CD4-positive, alpha-beta T cell treated with Interleukin-1 beta for 1 hour (primary cell): ENCODE measurements around the gene TAF11.
"Not testable (repeated sequence)": the region's sequence is repeated elsewhere in the genome, so short reads cannot be mapped to it uniquely, and the experiment has no call there.

Source experiments
- DNase-seq, 2 donors: peaks; one replicate each; pipeline ENCODE4 v3.0.0-alpha.2; 2020 to 2022

The TAF11 gene, protein sequence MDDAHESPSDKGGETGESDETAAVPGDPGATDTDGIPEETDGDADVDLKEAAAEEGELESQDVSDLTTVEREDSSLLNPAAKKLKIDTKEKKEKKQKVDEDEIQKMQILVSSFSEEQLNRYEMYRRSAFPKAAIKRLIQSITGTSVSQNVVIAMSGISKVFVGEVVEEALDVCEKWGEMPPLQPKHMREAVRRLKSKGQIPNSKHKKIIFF

GRCh38 chr6:34887753-34888513 lies at the start of gene TAF11:
Gene TAF11, minus strand, starts transcription at chr6:34888042. Its CDS starts 85 bp downstream, at chr6:34887957.
- DNase-seq: peak; percentile 89 to 90

DNA sequence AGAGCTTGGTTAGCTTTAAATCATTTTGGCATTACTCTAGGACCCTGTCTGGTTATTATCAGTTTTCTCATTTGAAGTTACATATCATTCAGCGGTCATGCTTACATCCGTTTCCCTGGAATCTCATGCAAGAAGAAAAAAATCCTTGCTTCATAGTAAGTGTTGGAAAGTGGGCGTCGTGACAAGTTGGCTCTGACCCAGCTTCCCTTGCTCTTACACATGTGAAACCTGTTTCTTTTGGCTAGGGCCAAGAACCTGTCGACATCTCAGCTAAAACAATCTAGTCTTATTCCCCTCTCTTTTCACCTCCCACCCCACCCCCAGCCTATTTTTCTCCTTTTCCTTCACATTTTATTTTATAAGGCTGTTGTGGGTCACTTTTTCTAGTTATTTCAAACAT lies 46.7 kb upstream of the TAF11 start:
- no peak for DNase-seq

DNA sequence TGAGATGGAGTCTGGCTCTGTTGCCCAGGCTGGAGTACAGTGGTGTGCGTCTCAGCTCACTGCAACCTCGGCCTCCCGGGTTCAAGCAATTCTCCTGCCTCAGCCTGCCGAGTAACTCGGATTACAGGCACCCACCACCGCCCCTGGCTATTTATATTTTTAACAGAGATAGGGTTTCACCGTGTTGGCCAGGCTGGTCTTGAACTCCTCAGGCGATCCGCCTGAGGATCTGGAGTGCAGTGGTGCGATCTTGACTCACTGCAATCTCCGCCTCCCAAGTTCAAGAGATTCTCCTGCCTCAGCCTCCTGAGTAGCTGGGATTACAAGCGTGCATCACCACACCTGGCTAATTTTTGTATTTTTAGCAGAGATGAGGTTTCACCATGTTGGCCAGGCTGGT lies 44.4 kb upstream of the TAF11 start:
- DNase-seq: not testable (repeated sequence)

DNA sequence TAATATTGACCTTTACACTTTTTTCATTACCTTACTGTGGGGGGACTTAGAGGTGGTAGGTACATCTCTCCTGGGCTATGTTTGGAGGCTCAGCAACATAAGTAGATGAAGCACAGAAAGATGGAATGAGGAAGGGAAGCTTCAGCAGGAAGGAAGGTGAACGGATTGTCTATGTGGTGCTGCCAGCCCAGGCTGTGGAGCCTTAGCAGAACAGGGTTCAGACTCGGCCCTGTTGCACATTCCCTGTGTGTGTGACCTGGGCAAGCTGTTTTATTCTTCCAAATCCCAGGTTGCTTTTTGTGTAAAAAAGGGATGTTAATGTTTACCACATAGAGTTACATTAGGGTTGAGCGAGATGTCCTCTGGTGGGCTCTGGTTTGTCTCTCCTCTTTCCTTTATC lies 42.4 kb upstream of the TAF11 start:
- no peak for DNase-seq

GRCh38 chr6:34929241-34929978 lies 41.6 kb upstream of the TAF11 start:
- DNase-seq: no peak

GRCh38 chr6:34928695-34929094 lies 40.9 kb upstream of the TAF11 start:
- no peak for DNase-seq

DNA sequence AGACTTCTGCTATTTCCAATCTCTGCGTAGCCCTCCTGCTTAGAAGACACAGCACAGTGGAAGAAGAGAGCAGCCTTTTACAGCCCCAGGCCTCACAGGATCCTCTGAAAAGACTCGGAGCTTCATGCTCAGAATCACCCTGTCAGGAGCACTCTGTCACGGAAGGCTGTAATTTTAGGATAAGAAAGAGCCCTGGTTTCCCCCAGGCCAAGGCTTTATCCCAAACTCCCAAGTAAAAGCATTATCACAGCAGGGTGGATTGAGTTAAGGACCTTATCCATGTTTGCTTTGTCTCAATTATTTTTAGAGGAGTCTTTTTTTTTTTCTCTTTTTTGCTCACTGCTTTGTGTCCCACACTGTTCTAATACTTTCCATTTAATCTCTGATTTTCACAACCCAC lies 40.4 kb upstream of the TAF11 start:
- DNase-seq: no peak

- DNase-seq: no peak
Observed at GRCh38 chr6:34926655-34927054, 38.8 kb upstream of the TAF11 start.

- no peak for DNase-seq
Observed at GRCh38 chr6:34924831-34925625, 37.2 kb upstream of the TAF11 start.

DNA sequence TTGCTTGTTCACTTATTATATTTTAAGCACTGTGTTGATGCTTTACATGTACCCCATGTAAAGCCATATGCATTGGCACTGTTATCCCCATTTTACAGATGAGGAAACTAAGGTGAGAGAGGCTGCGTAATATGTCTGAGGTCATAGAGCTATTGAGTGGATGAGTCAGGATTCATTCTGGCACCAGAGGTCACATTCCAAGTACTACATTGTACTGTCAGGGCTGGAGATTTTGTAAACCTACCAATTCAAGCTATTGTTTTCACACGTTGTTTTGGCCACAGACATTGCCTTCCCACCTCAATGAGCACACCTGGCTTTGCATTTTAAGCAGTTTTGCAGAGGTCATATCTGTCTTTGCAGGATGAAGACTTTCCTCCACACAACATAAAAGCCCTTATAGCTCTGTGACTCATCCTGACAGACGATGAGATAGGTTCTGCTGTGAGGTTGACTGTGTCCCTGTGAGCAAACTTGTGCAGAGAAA lies 34.4 kb upstream of the TAF11 start:
- DNase-seq: no peak

DNA sequence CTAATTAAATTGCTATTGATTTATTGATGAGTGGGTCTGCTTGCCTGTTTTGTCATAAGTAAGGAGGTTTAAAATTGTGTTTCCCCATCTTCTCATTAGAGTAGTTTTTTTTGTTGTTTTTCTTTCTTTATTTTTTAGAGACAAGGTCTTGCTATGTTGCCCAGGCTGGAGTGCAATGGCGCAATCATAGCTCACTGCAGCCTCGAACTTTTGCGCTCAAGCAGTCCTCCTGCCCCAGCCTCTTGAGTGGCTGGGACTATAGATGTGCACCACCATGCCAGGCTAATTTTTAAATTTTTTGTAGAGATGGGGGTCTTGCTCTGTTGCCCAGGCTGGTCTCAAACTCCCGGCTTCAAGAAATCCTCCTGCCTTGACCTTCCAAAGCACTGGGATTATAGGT lies 32.3 kb upstream of the TAF11 start:
- no peak for DNase-seq

- DNase-seq: no peak
Observed at GRCh38 chr6:34919651-34920050, 31.8 kb upstream of the TAF11 start.

DNA sequence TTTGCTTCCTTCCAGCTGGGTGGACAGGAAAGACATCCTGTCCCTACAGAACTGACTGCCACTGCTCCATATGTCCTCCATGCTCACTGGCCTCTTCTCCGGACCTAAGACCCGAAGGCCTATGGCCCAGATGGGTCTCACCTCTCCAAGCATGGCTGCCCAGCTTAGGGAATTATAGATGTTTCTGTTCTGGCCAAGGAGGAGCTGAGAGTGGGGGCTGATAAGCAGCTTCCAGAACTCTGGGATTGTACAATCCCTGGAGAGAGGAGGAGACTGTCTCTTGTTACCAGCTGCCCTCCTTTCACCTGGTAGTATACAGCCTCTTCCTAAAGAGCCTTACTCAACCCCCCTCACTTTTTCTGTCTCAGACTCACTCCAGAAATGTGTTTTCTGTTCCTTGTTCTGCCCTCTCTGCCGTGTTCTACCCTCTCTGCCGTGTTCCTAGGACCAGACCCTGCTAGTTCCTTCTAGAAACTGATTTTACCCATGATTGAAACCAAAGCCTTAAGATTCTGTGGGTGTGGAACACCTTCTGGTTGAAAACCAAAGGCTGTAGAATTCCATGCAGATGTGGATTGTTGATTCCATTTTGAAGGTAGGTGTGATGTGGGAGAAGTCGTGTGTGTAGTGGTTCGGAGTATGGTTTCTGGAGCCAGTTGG lies 29.9 kb upstream of the TAF11 start:
- DNase-seq: no peak

GRCh38 chr6:34916348-34916967 lies 28.6 kb upstream of the TAF11 start:
- DNase-seq: no peak

GRCh38 chr6:34914358-34914757 lies 26.5 kb upstream of the TAF11 start:
- no peak for DNase-seq

DNA sequence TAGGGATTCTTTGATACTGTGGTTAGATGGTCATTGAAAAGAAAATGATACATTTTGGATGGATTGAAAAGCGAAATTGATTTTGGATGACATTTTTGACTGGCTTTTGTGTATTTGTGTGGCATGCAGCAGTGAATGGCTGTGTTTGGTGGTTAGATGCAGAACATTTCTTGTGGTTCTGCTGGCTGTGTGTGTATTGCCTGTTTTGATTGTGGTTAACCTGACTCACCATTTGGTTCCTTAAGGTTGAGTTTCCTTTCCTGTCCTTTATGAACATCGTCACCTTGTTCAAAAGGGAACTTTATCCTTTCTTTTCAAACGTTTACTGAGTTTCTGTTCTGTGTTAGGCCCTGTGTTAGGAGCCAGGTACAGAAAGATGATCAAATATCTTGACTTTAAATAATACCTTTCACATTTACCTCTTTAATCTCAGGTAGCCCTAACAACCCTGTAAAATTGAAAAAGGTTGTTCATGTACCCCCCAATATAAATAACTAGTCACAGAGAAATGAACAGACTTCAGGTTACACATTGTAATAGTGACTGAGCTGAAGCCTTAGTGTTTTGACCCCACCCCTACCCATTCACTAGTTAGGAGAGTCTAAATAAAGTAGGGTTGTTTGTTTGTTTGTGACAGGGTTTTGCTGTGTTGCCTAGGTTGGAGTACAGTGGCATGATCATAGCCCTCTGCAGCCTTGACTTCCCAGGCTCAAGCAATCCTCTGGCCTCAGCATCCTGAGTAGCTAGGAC lies 25.0 kb upstream of the TAF11 start:
- DNase-seq: peak; percentile 2 to 43

GRCh38 chr6:34911822-34912221 lies 24.0 kb upstream of the TAF11 start:
- no peak for DNase-seq

- no peak for DNase-seq
Observed at GRCh38 chr6:34909320-34909883, 21.6 kb upstream of the TAF11 start.

GRCh38 chr6:34908194-34908593 lies 20.4 kb upstream of the TAF11 start:
- DNase-seq: no peak

DNA sequence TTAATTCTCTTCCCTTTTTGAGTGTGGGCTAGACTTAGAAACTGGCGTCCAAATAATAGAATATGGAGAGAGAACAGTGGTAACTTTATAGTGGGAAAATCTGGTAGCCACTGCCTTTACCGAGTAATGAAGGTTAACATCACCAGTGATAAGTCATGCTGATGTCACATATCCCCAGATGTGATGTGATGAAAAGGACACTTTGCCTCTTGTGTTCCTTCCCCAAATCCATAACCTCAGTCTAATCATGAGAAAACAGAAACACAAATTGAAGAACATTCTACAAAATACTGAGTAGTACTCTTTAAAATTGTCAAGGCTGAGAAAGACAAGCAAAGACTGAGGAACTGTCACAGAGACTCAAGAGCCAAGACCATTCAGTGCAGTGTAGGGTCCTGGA lies 19.0 kb upstream of the TAF11 start:
- DNase-seq: no peak
